Measurements from ENCODE around the gene FAM135A.
"Not testable (repeated sequence)": the region's sequence is repeated elsewhere in the genome, so short reads cannot be mapped to it uniquely, and the experiment has no call there.

Gene FAM135A

DNA sequence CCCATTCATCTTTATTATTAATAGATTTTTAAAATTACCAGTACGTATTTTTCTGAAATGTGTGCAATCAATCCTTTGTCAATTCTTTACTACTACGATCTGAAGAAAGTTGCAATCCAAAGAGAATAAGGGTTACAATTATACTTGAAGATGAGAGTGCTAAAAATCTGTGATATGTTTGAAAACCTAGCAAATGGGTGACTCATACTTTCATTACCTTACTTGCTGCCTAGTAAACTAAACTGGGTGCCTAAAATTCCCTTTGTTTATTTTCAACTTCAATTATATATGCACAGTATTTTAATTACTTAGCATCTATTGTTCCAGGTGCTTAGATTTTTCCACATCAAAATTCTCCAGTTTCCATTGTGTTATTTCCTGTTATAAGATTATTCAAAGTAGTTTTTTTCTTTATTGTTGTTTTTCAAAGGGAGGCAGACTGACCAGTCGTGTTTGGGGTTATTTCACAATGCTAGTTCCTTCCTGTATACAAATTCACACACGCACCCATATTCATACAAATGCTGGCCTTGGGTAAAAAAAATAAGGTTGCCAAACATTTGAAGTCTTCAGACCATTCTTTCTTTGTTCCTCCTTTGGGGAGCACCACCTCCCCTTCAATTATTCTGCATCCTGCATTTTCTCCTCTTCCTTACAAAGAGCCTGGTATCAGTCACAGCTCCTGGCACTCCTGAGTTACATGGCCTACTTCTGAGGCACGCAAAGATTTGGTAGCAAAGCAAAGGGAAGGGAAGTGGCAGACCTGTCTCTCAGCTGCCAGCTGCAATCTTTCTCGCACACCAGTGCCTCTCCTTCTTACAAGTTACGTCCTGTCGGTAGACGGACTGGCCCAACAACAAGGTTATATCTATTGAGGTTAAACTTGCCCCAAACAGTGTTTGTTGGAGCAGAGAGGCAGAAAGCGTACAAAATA is 16.2 kb upstream of the FAM135A start:
- no peak for DNase-seq

DNA sequence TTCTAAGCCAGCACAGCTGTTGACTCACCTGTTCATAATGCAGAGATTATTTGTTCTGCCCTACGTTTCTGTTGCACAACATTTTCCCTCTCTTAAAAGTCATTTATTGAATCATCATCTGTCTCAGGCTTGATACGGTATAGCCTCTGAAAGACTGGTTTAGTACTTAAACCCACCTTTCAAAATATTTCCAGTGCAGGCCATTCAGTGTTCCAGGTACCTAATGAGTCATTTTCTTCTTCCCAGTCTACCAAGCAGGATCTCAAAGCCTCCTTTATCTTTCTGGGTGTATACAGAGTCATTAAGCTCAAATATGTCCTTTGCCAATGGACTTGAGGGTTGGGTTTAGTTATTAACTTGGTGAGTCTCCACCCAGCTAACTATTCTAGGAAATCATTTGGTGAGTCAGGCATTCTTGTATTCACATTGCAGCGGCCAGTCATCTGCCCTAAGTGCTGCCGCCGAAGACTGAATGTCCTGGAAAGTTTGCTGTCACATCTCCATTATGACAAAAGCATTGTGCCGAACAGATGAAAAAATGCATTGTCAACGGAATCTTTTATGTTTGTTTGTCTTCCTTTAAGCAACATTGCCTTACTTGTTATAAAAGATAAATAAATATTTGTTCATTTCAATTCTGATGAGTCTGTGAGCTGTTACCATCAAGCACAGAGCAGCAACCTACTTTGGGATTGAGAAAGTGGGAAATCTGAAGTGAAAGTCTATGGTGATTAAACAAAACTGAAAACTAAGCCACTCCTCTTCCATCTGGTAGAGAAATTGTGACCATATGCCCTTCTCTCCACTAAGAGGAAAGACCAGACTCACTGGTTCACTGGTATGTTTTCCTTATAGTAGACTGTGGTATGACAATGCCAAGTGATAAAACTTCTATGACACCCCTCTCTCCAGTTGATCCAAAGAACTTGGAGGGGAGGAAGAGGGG is 14.3 kb upstream of the FAM135A start:
- no peak for DNase-seq

- DNase-seq = no peak
Measured at GRCh38 chr6:70404658-70405057, 8.7 kb upstream of the FAM135A start.

- DNase-seq = no peak
Measured at GRCh38 chr6:70409216-70409615, 4.1 kb upstream of the FAM135A start.

DNA sequence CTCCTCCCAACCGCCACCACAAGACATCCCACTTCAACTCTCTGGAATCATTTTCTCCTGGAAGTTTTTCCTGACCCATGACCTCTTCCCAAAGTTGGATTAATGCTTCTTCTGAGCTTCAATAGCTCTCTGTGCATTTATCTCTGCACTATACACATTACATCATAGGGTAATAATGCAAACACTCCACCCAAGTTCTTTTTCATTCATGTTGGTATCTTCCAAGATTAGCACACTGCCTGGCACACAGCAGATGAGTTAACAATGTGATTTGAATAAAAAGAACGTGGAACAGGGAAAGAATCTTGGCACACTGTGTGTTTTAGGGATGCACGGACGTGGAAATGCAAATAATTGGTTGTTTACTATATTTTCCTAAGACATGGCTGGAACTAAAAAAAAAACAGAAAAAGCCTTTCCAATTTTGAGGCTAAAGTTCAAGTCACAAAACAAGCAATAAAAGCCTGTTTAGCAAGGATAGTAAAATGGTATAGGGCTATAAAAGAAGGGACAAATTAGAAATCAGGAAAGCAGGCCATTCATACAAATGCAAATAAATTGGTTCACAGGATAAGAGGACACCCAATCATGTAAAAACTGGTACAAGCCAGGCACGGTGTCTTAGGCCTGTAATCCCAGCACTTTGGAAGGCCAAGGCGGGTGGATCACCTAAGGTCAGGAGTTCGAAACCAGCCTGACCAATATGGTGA is 1.6 kb upstream of the FAM135A start:
- no peak for DNase-seq

DNA sequence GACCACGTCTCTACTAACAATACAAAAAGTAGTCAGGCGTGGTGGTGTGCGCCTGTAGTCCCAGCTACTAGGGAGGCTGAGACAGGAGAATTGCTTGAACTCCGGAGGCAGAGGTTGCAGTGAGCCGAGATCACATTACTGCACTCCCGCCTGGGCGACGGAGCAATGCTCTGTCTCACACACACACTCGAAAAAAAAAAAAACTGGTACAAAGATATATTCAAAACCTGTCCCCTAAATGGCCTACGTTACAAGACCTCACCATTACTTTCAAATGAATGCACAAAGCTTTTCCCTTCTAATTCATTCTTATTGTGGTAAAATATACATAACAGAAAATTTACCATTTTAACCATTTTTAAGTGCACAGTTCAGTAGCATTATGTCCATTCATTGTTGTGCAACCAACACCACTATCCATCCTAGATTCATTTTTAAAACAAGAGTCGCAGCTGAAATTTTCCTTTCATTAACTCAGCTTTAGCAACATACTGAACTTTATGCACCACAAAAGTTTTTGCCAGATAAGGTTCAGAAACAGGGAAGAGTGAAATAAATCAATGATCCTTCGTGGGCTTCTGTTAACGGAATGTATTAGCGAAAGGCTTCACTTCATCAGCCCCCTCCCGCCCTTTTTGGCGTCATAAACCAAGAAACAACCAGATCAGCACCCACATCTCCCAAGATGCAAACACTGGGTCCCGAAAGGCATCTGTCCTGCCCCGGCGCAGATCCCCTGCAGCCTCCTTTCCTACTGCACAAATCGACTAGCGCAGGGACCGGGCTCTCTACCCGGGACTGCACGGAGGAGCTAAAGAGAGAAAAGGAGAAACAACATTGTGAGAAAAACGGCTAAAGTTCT is 825 bp upstream of the FAM135A start:
- DNase-seq = no peak

DNA sequence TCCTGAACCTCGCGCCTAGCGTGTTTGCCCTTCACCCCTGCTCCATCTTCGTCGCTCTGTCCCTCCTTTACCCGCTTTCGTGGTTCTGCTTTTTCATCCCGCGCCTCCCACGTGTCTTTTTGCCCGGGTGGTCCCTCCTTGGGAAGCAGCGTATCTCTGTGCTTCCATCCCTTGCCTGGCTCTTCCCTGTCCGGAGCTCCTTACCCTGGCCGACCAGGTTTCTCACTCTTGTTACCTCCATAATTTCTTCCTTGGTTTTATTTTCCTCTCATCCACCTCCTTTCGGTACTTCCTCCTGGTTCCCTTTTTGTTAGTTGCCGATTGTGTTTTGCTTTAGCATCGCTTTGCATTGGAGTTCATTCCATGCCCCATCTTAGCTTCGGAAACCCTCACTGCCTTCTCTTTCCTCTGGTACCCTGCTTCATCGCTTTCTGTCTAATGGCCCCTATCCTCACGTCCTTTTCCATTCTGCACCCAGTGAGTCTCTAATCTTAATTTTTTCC is 735 bp downstream of the FAM135A start:
- no peak for DNase-seq

GRCh38 chr6:70414813-70415212 is 1.5 kb downstream of the FAM135A start:
- DNase-seq = no peak

GRCh38 chr6:70415247-70415646 is 1.9 kb downstream of the FAM135A start:
- DNase-seq = no peak

DNA sequence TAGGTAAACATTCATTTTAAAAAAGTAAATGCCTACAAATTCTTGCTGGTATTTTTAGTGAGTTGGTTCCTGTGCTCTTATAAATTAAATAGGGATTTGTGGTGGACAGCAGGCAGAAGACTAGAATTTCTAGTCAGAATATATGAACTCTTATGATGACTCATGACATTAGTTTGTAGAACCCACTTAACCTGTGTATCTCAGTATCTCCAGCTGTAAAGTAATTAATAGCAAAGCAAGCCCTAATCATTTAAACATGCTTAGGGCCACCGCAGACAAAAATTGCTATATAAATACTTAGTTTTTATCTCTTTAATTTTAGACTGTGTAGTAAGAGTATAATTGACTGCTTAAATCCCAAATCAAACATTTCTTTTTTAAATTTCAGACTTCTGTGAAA is 2.4 kb downstream of the FAM135A start:
- DNase-seq = no peak

GRCh38 chr6:70421509-70421908 is 8.2 kb downstream of the FAM135A start:
- no peak for DNase-seq

GRCh38 chr6:70423189-70424134 is 10.2 kb downstream of the FAM135A start:
- no peak for DNase-seq

- DNase-seq = no peak
Measured at GRCh38 chr6:70424291-70424690, 11.0 kb downstream of the FAM135A start.

- no peak for DNase-seq
Measured at GRCh38 chr6:70436320-70436719, 23.0 kb downstream of the FAM135A start.

GRCh38 chr6:70445001-70445400 is 31.7 kb downstream of the FAM135A start:
- no peak for DNase-seq

GRCh38 chr6:70447343-70448070 is 34.2 kb downstream of the FAM135A start:
- DNase-seq = not testable (repeated sequence)

- DNase-seq = not testable (repeated sequence)
Measured at GRCh38 chr6:70453899-70454298, 40.6 kb downstream of the FAM135A start.

GRCh38 chr6:70456735-70457134 is 43.4 kb downstream of the FAM135A start:
- DNase-seq = no peak

DNA sequence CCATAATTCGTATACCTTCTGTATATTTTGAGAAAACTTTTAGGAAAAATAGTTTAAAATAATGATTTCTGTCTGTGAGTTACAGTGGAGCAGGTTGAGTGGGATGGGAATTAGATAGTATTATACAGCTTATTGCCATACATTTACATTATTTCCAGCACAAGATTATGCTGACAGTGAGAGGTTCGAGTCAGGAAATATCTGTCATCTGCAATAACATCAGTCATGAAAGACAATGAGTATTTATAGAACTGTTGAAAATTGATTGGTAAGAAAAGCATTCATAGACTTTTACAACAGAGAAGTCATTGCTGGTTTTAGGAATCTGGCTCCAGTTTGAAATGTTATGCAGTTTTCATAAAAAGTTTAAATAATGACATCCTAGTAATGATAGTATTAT is 45.9 kb downstream of the FAM135A start:
- no peak for DNase-seq

DNA sequence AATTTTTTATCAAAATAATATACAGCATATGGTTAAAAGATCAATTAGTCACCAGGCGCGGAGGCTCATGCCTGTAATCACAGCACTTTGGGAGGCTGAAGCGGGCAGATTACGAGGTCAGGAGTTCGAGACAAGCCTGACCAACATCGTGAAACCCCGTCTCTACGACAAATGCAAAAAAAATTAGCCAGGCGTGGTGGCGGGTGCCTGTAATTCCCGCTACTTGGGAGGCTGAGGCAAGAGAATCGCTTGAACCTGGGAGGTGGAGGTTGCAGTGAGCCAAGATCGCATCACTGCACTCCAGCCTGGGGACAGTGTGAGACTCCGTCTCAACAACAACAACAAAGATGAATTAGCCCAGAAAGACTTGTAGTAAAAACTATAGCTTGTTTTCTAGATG is 46.4 kb downstream of the FAM135A start:
- DNase-seq = not testable (repeated sequence)

Measured in COR-L47 (cell line).